Activated T-cell treated with anti-CD3 and anti-CD28 coated beads, Interleukin-2, amount 50 U/mL, for 4 hours (primary cell): ENCODE results near the gene ADGRG2. TPM values are rescaled to one million over a fixed set of nuclear protein-coding genes. Genes with fewer than 3 reads are reported as not detected.

Source experiments
- ATAC-seq, 2 donors: fragments of 200-7000 bp; cut with Tn5 transposase; one replicate each; pipeline ENCODE4 v1.10.0; 2021
- DNase-seq: peaks from one replicate; pipeline ENCODE4 v3.0.0-alpha.2; 2020
- H3K27me3 Mint-ChIP-seq: one replicate; pipeline ENCODE4 v1.8.0; 2021; ENCODE audit warnings: low read depth, mixed read lengths
- H3K36me3 Mint-ChIP-seq: one replicate; pipeline ENCODE4 v1.8.0; 2022; ENCODE audit warnings: mixed read lengths; ENCODE audit not compliant: insufficient read depth
- H3K4me1 Mint-ChIP-seq: one replicate; pipeline ENCODE4 v1.8.0; 2021; ENCODE audit warnings: low read depth, mixed read lengths
- H3K4me3 Mint-ChIP-seq: one replicate; pipeline ENCODE4 v1.8.0; 2021; ENCODE audit warnings: mild to moderate bottlenecking, moderate library complexity, mixed read lengths
- H3K9me3 Mint-ChIP-seq: one replicate; pipeline ENCODE4 v1.8.0; 2021; ENCODE audit warnings: mixed read lengths
- total RNA-seq, 3 donors: library from RNA; stranded (reverse); gene quantifications; one replicate each; pipeline ENCODE4 v1.2.1, GENCODE V29; 2021

The ADGRG2 gene, protein sequence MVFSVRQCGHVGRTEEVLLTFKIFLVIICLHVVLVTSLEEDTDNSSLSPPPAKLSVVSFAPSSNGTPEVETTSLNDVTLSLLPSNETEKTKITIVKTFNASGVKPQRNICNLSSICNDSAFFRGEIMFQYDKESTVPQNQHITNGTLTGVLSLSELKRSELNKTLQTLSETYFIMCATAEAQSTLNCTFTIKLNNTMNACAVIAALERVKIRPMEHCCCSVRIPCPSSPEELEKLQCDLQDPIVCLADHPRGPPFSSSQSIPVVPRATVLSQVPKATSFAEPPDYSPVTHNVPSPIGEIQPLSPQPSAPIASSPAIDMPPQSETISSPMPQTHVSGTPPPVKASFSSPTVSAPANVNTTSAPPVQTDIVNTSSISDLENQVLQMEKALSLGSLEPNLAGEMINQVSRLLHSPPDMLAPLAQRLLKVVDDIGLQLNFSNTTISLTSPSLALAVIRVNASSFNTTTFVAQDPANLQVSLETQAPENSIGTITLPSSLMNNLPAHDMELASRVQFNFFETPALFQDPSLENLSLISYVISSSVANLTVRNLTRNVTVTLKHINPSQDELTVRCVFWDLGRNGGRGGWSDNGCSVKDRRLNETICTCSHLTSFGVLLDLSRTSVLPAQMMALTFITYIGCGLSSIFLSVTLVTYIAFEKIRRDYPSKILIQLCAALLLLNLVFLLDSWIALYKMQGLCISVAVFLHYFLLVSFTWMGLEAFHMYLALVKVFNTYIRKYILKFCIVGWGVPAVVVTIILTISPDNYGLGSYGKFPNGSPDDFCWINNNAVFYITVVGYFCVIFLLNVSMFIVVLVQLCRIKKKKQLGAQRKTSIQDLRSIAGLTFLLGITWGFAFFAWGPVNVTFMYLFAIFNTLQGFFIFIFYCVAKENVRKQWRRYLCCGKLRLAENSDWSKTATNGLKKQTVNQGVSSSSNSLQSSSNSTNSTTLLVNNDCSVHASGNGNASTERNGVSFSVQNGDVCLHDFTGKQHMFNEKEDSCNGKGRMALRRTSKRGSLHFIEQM
- not detected for total RNA-seq

DNA sequence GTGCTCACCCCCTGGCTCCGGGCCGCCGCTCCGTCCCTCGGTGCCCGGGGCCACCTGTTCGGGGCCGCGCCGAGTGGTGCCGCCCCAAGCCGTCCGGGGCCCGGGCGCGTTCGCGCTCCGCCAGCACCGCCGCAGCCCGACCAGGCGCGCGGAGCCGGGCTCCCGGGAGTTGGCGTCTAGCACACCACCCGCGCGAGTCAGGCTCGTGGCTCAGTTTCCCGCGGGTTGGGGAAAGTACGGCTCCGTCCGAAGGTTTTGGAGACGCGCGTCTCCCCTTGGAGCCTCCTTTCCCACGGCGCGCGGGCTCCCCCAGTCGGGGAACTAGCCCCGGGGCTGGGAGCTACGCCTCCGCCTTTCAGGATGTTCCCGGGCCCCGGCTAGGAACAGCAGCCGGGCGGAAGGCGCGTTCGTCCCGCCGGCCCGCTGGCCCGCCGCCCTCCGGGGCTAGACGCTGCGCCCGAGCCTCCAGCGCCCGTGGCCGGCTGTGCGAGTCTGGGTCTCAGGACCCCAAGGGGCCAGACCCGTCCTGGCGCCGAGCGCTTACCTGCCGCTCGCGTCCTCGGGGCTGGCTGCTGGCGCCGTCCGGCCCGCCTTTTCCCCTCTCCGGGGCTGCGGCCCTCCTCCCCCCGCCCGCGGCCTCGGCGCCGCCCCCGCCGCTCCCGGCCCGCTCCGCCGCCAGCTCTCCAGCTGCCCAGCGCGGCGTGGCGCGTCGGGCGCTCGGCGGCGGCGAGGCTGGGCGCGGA, at the start of gene ADGRG2:
Gene ADGRG2 (minus strand): TSS at position 571 of the 743 bp plus-strand sequence. CDS start 53,634 bp downstream, outside the sequence.
- H3K4me3 Mint-ChIP-seq: no peak within 1 kb of the TSS

DNA sequence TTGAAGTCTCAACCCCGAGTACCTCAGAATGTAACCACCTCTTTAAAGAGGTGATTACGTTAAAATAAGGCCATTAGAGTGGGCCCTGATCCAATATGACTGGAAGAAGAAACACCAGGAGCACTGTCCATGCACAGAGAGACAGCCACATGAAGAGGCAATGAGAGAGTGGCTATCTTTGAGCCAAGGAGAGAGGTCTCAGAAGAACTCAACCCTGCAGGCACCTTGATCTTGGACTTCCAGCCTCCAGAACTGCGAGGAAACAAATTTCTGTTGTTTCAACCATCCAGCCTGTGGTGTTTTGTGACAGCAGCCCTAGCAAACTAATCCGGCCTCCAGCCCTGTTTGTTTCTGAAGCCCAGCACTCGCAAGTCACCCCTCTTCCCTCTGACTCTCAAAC, 46.3 kb upstream of the ADGRG2 start:
- DNase-seq (no peak), ATAC-seq (no peak)
- Mint-ChIP-seq H3K4me3 (no peak overlapping the region), H3K36me3 (no peaks in the 10 kb centered on the region), H3K27me3 (no peaks in the 10 kb centered on the region), H3K4me1 (no peaks in the 10 kb centered on the region), H3K9me3 (no peaks in the 10 kb centered on the region)

More for the DNA sequence above, at the start of gene ADGRG2:
- no peaks in the 10 kb centered on the region for H3K36me3 Mint-ChIP-seq
- DNase-seq (no peak), ATAC-seq (no peak)
- peaks cover 45% of the 10 kb centered on the region for H3K27me3 Mint-ChIP-seq
- H3K4me1 Mint-ChIP-seq: peaks cover 2% of the 10 kb centered on the region
- no peaks in the 10 kb centered on the region for H3K9me3 Mint-ChIP-seq

DNA sequence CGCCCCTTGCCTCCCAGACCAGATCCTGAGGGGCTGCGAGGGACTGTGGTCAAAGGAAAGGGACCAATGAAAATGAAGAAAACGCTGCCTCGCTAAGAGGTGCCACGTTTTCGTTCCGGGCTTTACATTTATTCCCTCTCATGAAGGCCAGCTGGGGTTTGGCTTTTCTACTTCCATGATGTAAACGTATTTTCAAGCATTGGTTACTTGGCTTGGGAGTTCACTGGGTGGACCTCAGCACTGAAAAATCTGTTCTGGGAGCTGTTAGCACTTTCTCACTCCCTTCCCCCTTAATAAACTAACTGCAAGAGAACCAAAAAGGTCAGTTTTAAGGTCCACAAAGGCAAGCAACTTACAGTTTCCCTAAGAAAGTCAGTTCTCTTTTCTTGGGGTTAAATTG, 40.6 kb upstream of the ADGRG2 start:
- H3K4me3 Mint-ChIP-seq: no peak overlapping the region
- ATAC-seq: no peak

DNA sequence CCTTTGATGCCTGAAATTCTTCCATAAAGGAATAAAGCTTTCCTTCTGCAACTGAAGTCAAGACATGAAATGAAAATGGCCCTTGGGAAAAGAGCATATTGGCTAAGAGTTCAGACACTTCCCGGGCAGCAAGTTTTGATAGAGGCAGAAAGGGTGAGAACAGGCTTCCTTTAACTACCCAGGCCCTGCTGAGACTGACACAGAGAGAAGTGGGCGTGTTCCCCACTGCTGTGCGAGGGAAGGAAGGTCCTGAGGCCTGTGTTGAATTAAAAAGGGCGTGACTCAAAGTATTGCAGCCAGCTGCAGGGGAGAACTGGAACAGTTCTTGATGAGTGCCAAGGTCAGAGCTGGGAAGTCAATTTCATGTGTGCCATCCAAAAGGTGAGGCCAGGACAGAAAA, 33.9 kb upstream of the ADGRG2 start:
- no peak for ATAC-seq
- Mint-ChIP-seq H3K36me3 (no peaks in the 10 kb centered on the region), H3K4me3 (no peak overlapping the region)

More for the DNA sequence above, 40.6 kb upstream of the ADGRG2 start:
- Mint-ChIP-seq H3K27me3 (no peaks in the 10 kb centered on the region), H3K9me3 (no peaks in the 10 kb centered on the region), H3K4me1 (no peaks in the 10 kb centered on the region), H3K36me3 (no peaks in the 10 kb centered on the region)
- DNase-seq: no peak

DNA sequence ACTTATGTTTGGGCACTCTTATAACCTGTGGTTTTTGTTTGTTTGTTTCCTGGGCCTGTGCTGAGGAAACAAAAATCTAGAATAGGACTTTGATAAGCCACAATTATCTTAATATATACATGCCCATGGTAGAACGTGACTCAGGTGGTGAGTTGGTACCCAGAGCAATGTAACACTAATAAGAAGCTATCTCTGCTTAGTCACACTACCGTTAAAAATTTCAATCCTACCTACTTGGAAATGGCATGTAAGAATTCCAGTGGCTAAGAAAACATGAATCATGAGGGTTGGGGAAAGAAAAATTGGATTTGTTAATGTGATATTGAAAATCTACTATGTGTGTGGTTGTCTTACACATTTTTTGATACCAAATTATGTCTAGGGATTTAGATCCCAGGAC, 30.5 kb upstream of the ADGRG2 start:
- peaks cover 7% of the 10 kb centered on the region for H3K27me3 Mint-ChIP-seq
- H3K4me3 Mint-ChIP-seq: no peak overlapping the region
- no peaks in the 10 kb centered on the region for H3K36me3 Mint-ChIP-seq

More for the DNA sequence above, 33.9 kb upstream of the ADGRG2 start:
- no peaks in the 10 kb centered on the region for H3K4me1 Mint-ChIP-seq
- H3K27me3 Mint-ChIP-seq: peaks cover 3% of the 10 kb centered on the region
- H3K9me3 Mint-ChIP-seq: no peaks in the 10 kb centered on the region
- no peak for DNase-seq

DNA sequence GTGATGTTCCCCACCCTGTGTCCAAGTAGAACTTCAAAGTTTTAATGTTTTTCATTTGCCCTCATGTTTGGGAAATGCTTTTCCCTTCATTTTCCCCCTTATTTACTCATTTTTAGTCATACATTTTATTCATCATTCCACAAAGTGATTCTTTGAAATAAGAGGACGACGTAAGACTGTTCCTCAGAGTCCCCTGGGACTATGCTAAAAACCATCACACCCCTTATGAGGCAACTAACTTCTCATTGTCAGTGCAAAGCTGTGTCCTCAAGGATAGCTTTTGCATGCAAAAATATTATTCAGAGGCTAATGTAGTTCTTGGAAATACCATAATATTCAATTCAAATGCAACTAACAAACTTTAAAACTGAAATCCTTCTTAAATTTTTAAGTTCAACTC, 14.8 kb upstream of the ADGRG2 start:
- ATAC-seq (no peak), DNase-seq (no peak)
- no peaks in the 10 kb centered on the region for H3K4me1 Mint-ChIP-seq
- H3K4me3 Mint-ChIP-seq: no peak overlapping the region
- no peaks in the 10 kb centered on the region for H3K9me3 Mint-ChIP-seq
- H3K36me3 Mint-ChIP-seq: no peaks in the 10 kb centered on the region
- peaks cover 4% of the 10 kb centered on the region for H3K27me3 Mint-ChIP-seq

More for the DNA sequence above, 30.5 kb upstream of the ADGRG2 start:
- H3K9me3 Mint-ChIP-seq: no peaks in the 10 kb centered on the region
- DNase-seq (no peak), ATAC-seq (no peak)
- H3K4me1 Mint-ChIP-seq: no peaks in the 10 kb centered on the region

DNA sequence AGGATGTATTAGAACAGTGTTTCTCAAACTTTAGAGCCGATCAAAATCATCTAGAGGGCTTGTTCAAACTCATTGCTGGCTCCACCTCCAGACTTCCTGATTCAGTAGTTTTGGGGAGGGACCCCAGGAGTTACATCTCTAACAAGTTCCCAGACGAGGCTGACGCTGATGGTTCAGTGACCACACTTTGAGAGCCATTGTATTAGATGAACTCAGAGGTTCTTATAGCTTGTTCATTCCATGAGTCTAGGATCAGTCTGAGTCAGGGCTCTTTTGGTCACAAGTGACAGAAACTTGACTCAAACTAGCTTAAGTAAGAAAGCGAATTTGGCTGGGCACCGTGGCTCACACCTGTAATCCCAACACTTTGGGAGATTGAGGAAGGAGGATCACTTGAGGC, 11.5 kb upstream of the ADGRG2 start:
- no peaks in the 10 kb centered on the region for H3K4me1 Mint-ChIP-seq
- no peak overlapping the region for H3K4me3 Mint-ChIP-seq
- no peaks in the 10 kb centered on the region for H3K36me3 Mint-ChIP-seq
- no peaks in the 10 kb centered on the region for H3K9me3 Mint-ChIP-seq
- DNase-seq (no peak), ATAC-seq (no peak)
- peaks cover 5% of the 10 kb centered on the region for H3K27me3 Mint-ChIP-seq

DNA sequence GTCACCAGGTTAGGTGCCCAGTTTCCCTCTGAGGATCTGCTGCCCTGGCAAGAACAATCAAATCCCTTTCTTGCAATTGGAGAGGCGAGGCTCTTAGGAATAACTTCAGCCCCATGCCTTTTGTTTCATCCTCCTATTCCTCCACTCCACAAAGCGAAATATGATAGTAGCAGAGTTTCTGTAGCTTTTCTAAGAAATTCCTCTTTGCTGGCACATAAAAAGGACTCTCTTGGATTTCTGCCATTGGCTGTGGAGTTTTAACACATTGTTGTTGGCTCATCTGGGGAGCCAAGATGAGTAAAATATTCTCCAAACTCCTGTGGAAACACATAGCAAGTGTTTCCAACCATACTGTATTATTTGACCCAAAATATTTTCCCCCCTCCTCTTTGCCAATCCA, 11.0 kb upstream of the ADGRG2 start:
- Mint-ChIP-seq H3K27me3 (peaks cover 5% of the 10 kb centered on the region), H3K4me3 (no peak overlapping the region), H3K4me1 (no peaks in the 10 kb centered on the region), H3K36me3 (no peaks in the 10 kb centered on the region), H3K9me3 (no peaks in the 10 kb centered on the region)
- no peak for DNase-seq
- no peak for ATAC-seq

DNA sequence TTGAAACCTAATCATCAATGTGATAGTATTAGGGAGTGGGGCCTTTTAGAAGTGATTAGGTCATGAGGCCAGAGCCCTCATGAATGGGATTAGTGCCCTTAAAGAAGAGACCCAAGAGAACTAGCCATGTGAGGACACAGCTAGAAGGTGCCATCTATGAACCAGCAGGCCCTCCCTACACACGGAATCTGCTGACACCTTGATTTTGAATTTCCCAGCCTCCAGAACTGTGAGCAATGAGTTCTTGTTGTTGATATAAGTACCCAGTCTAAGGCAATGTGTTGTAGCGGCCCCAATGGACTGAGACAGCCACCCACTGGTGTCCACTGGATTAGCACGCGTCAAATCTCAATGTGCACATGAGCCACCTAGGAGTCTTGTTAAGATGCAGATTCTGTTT, 8.4 kb upstream of the ADGRG2 start:
- Mint-ChIP-seq H3K9me3 (no peaks in the 10 kb centered on the region), H3K36me3 (no peaks in the 10 kb centered on the region), H3K4me1 (no peaks in the 10 kb centered on the region), H3K27me3 (peaks cover 5% of the 10 kb centered on the region), H3K4me3 (no peak overlapping the region)
- no peak for ATAC-seq
- DNase-seq: no peak

DNA sequence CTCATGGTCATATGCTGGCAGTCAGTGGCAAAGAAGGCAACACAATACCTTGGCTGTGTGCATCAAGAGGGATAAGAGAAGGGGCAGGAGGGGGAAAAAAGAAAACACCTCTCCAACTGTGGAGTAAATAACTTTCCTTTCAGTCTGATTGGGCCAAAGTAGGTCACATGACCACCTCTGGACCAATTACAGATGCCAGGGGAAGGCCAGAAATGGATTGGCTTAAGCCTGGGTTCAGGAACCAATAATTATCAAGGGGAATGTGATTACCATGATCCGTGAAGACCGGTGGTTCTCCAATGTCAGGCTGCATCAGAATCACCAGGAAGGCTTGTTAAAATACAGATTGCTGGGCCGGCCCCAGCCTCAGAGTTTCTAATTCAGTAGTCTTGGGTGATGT, 7.4 kb upstream of the ADGRG2 start:
- no peak for DNase-seq
- H3K4me1 Mint-ChIP-seq: no peaks in the 10 kb centered on the region
- peaks cover 13% of the 10 kb centered on the region for H3K27me3 Mint-ChIP-seq
- no peak overlapping the region for H3K4me3 Mint-ChIP-seq
- H3K36me3 Mint-ChIP-seq: no peaks in the 10 kb centered on the region
- no peak for ATAC-seq
- H3K9me3 Mint-ChIP-seq: no peaks in the 10 kb centered on the region

DNA sequence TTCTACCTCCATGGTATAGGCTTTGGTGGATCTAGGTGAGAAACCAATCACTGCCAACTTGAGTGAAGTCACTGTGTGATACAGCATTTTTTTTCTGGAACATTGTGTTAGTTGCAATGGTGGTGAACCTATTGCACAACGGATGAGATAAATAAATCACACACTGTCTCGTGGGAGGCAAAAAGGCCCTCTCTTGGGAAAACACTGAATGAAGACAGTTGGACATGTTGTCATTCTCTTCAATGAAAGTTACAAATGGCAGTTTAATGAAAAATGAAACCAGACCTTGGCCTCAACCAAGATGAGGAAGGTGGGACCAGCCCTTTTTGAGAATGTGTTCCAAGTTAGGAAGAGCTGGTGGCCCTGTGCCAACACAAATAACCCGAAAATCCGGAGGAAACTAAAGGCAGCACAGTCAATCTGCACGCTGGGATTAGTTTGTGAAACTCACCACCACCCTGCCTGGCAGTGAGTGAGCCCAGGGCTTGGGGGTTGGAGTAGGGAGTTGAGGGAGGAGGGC, 5.4 kb upstream of the ADGRG2 start:
- ATAC-seq (no peak), DNase-seq (no peak)
- Mint-ChIP-seq H3K9me3 (no peaks in the 10 kb centered on the region), H3K36me3 (no peaks in the 10 kb centered on the region), H3K27me3 (peaks cover 21% of the 10 kb centered on the region), H3K4me3 (no peak overlapping the region), H3K4me1 (no peaks in the 10 kb centered on the region)

DNA sequence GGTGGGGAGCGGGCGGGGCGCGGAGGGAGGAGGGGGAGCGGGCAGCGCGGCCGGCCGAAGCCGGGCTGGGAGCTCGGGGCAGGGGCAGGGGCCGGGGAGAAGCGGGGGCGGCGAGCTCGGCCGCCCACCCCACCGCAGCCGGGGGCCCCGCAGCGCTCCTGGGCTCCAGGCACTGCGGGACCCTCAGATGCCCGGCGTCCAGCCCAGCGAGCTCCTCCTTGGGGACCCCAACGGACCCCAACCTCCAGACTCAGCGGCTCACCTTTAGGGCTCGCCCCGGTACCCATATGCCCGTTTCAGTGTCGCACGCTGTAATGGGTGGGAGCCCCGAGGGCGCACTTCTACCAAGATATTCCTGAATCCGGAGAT, 357 bp upstream of the ADGRG2 start:
- ATAC-seq: no peak
- H3K4me3 Mint-ChIP-seq: no peak overlapping the region
- peaks cover 45% of the 10 kb centered on the region for H3K27me3 Mint-ChIP-seq

DNA sequence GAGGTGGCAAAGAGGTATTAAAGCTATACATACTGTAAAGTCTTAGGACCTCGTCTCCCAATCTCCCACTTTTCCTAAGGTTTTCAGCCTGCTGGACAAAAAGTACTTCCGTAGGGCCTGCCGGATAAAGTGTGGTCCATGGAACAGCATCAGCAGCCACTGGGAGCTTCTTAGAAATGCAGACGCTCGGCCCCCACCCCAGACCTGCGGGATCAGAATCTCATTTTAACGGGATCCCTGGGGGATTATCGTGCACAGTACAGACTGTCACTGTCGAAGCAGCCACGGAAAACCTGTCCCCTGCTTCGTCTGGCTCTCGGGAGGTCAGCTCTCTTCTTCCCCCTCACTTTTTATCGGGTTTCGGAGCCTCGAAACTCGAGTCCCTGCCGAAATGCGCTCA, 802 bp downstream of the ADGRG2 start:
- Mint-ChIP-seq H3K9me3 (no peaks in the 10 kb centered on the region), H3K27me3 (peaks cover 48% of the 10 kb centered on the region), H3K4me3 (no peak overlapping the region), H3K4me1 (peaks cover 2% of the 10 kb centered on the region), H3K36me3 (no peaks in the 10 kb centered on the region)
- ATAC-seq (no peak), DNase-seq (no peak)

More for the DNA sequence above, 357 bp upstream of the ADGRG2 start:
- no peak for DNase-seq
- H3K4me1 Mint-ChIP-seq: peaks cover 2% of the 10 kb centered on the region
- no peaks in the 10 kb centered on the region for H3K36me3 Mint-ChIP-seq
- no peaks in the 10 kb centered on the region for H3K9me3 Mint-ChIP-seq

DNA sequence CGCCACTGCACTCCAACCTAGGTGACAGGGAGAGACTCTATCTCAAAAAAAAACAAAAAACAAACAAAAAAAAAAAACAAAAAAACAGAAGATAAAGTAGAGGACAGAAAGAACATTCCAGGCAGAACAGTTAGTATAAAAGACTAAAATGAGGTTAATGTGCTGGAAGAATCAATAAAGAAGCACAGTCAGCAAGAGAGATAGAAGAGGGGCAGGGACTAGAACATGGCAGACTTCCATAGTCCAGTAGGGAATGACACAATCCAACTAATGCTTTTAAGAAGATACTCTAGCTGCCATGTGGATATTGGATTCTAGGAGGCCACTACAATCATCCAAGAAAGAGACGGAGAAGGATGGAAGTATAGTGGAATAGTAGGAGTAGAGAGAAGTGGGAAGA, 11.6 kb downstream of the ADGRG2 start:
- ATAC-seq (no peak), DNase-seq (no peak)
- peaks cover 23% of the 10 kb centered on the region for H3K27me3 Mint-ChIP-seq
- H3K9me3 Mint-ChIP-seq: no peaks in the 10 kb centered on the region
- no peaks in the 10 kb centered on the region for H3K36me3 Mint-ChIP-seq
- H3K4me3 Mint-ChIP-seq: no peak overlapping the region
- H3K4me1 Mint-ChIP-seq: no peaks in the 10 kb centered on the region
